IPS-11a (cell line): ENCODE measurements around the gene METTL15.
"Not testable (repeated sequence)": the region's sequence is repeated elsewhere in the genome, so short reads cannot be mapped to it uniquely, and the experiment has no call there.

Experiments
- H3K4me3 ChIP-seq: one replicate; pipeline ENCODE4 v1.5.1; 2013; ENCODE audit warnings: low read depth, low read length, control low read depth

The METTL15 gene

DNA sequence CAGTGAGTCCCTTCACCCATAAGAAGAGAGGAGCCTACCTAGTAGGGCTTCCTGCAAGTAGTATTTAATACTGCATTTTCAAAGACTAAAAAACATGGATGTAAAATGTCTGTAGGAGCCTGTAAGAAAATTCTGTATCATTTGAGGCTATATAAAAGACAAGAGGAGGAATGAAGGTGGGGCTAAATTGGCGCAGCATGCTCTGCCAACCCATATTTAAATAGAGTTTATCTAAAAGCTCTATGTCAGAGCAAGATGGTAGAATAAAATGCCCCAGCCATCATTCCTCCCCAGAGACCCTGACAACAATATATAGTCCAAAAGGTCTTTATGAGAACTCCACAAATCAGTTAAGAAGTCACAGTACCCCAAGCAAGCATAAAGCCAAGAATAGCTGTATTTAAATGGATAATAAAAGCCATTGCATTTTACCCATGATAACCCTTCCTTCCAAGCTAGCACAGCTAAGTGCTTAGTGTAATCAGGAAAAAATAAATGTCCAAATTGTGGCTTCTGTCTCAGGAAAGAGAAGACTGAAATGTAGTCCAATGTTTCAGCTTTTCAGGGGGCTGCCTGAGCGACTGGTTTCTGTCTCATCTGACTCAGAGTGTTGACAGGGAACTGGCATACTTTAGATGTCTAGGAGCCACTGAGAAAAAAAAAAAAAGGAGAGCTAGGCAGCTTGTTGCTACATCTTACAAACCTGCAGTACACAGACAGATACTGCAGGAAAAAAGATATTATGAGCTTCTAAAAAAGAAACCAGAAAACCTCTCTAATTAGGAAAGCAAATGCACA is 258.6 kb downstream of the METTL15 start:
- H3K4me3 ChIP-seq: no peak overlapping the region

DNA sequence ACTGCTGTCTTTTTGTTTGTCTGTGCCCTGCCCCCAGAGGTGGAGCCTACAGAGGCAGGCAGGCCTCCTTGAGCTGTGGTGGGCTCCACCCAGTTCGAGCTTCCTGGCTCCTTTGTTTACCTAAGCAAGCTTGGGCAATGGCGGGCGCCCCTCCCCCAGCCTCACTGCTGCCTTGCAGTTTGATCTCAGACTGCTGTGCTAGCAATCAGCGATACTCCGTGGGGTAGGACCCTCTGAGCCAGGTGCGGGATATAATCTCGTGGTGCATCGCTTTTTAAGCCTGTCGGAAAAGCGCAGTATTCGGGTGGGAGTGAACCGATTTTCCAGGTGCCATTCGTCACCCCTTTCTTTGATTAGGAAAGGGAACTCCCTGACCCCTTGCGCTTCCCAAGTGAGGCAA is 269.9 kb downstream of the METTL15 start:
- H3K4me3 ChIP-seq: not testable (repeated sequence)
